Tibial artery (tissue), 4 donors: ENCODE results near the gene TEAD2.

Experiments used
- DNase-seq, 2 donors: peaks; one replicate each; pipeline ENCODE4 v3.0.0-alpha.2; 2019
- H3K27ac ChIP-seq, 2 donors: fragments of 200-600 bp; sonication (generic) in 1 of 2; 1 replicate in 1 of 2; 2 replicates in 1 of 2; pipeline ENCODE4 v1.5.1; 2018 to 2019; ENCODE audit warnings: mild to moderate bottlenecking in 1 of 2
- H3K27me3 ChIP-seq, 2 donors: fragments of 200-600 bp; sonication (generic) in 1 of 2; one replicate each; pipeline versions ENCODE4 v1.5.1 to v1.6.0; 2016 to 2019
- H3K36me3 ChIP-seq, 3 donors: fragments of 200-600 bp; sonication (generic) in 2 of 3; one replicate each; pipeline ENCODE4 v1.5.1; 2016 to 2019; ENCODE audit warnings: mild to moderate bottlenecking in 2 of 3
- H3K4me1 ChIP-seq, 4 donors: fragments of 200-600 bp; sonication (generic) in 2 of 4; 1 replicate in 3 of 4; 2 replicates in 1 of 4; pipeline ENCODE4 v1.5.1; 2016 to 2019
- H3K4me3 ChIP-seq, 2 donors: fragments of 200-600 bp; sonication (generic) in 1 of 2; 1 replicate in 1 of 2; 2 replicates in 1 of 2; pipeline ENCODE4 v1.5.1; 2018 to 2019; ENCODE audit warnings: mild to moderate bottlenecking in 2 of 2
- H3K9me3 ChIP-seq, 3 donors: fragments of 200-600 bp; sonication (generic) in 1 of 3; one replicate each; pipeline ENCODE4 v1.5.1; 2016 to 2019
- CTCF ChIP-seq, 2 experiments: fragments of 200-600 bp in 1 of 2; fragments of 450-650 bp in 1 of 2; IDR thresholded peaks; one replicate each; pipeline ENCODE4 v1.5.1; 2017 to 2019; ENCODE audit warnings: antibody characterized with exemption in 2 of 2, mild to moderate bottlenecking in 1 of 2, moderate library complexity in 1 of 2
- intact Hi-C: fragments of 100-400 bp; cut with DNase I; formaldehyde crosslinking; loops from one replicate; pipeline ENCODE4 v1.15.0; 2023; ENCODE audit warnings: low total_unique reads

TEAD2 gene

GRCh38 chr19:49348305-49349189 is 13.7 kb downstream of the TEAD2 start:
- Histone ChIP-seq H3K4me1 (no peaks in the 10 kb centered on the region), H3K36me3 (peaks cover 68 to 100% (median 85%) of the 10 kb centered on the region in 3 donors), H3K27ac (no peak overlapping the region), H3K9me3 (no peaks in the 10 kb centered on the region), H3K27me3 (no peaks in the 10 kb centered on the region), H3K4me3 (no peak overlapping the region)
- intact Hi-C loops = loop anchor here (10.0 kb wide), 1 partner anchor 84 kb away; no protein-coding TSS in a partner anchor
- no peak for TF ChIP-seq CTCF (IDR thresholded peaks at IDR 0.05)
- DNase-seq = no peak

- Histone ChIP-seq H3K36me3 (peaks cover 76 to 100% (median 86%) of the 10 kb centered on the region in 3 donors), H3K4me1 (no peaks in the 10 kb centered on the region), H3K4me3 (no peak overlapping the region), H3K27me3 (no peaks in the 10 kb centered on the region), H3K27ac (no peak overlapping the region), H3K9me3 (no peaks in the 10 kb centered on the region)
- intact Hi-C loops = loop anchor here (10.0 kb wide), 1 partner anchor 83 kb away; no protein-coding TSS in a partner anchor
- no peak for DNase-seq
- no peak for TF ChIP-seq CTCF (IDR thresholded peaks at IDR 0.05)
These were observed 14.4 kb downstream of the TEAD2 start for GRCh38 chr19:49347835-49348234.

GRCh38 chr19:49347191-49347590 is 15.0 kb downstream of the TEAD2 start:
- Histone ChIP-seq H3K9me3 (no peaks in the 10 kb centered on the region), H3K4me3 (no peak overlapping the region), H3K4me1 (no peaks in the 10 kb centered on the region), H3K27ac (no peak overlapping the region), H3K36me3 (peaks cover 82 to 100% (median 88%) of the 10 kb centered on the region in 3 donors), H3K27me3 (no peaks in the 10 kb centered on the region)
- intact Hi-C loops = loop anchor here (10.0 kb wide), 1 partner anchor 82 kb away; no protein-coding TSS in a partner anchor
- DNase-seq = no peak
- no peak for TF ChIP-seq CTCF (IDR thresholded peaks at IDR 0.05)

- intact Hi-C loops = loop anchor here (10.0 kb wide), 1 partner anchor 80 kb away; no protein-coding TSS in a partner anchor
These were observed 17.5 kb downstream of the TEAD2 start for GRCh38 chr19:49344505-49345423.

More at GRCh38 chr19:49344505-49345423, 17.5 kb downstream of the TEAD2 start:
- no peak for DNase-seq
- H3K9me3 ChIP-seq = no peaks in the 10 kb centered on the region
- H3K4me3 ChIP-seq = no peak overlapping the region
- H3K4me1 ChIP-seq = peaks cover 0 to 15% (median 7%) of the 10 kb centered on the region in 4 donors
- no peak overlapping the region for H3K27ac ChIP-seq
- TF ChIP-seq CTCF (IDR thresholded peaks at IDR 0.05) = no peak
- H3K36me3 ChIP-seq = peaks cover 71 to 92% (median 80%) of the 10 kb centered on the region in 3 donors
- H3K27me3 ChIP-seq = no peaks in the 10 kb centered on the region
